GM19099 (cell line): ENCODE results near the gene MEX3D.

ENCODE experiments used
- POLR2A ChIP-seq: IDR thresholded peaks from 3 replicates; pipeline ENCODE4 v1.6.1; 2011; ENCODE audit warnings: low read depth; ENCODE audit not compliant: insufficient read length; ENCODE audit errors: extremely low read depth

The MEX3D gene

DNA sequence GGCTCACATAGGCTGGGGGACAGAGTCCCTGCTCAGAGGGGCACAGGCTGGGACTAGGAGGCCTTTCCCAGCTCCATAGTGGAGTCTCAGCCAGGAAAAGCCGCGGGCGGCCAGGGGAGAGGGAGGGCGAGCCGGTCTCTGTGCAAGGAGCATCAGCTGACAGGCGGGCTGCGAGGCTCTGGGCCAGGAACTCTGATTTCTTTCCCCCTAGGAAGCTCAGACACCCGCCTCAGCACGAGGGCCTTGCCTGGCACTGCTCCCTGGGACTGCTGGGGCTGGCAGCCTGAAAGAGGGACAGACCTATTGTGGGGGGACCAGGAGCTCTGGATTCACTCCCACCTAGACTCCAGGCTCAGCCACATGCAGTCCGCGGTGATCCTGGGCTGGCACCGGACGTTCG lies 46.5 kb downstream of the MEX3D start:
- no peak for TF ChIP-seq POLR2A

DNA sequence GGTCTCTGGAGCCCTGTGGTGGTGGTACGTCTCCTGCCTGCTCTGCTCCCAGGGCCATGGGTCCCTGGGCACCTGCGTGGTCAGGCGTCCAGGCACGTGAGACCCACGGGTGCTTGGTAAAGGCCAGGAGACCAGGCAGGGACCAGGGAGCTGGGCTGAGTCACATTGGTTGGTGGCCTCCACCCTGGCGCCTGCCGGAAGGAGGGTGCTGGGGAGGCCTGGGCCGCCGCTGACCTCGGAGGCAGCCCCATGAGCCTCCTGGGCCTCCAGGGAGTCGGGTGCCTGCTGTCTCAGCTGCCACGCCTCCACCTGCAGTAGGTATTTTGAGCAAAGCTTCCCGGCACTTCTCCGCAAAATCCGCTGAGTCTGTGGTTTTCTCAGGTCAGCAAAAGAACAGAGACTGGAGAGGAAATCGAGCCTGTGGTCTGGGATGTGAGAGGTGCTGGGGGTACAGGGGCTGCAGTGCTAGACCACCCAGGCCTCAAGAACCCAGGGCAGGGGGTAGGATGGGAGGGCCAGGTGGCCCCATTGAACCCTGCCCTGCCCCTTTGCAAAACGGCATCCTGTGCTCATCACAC lies 47.8 kb downstream of the MEX3D start:
- TF ChIP-seq POLR2A = no peak

DNA sequence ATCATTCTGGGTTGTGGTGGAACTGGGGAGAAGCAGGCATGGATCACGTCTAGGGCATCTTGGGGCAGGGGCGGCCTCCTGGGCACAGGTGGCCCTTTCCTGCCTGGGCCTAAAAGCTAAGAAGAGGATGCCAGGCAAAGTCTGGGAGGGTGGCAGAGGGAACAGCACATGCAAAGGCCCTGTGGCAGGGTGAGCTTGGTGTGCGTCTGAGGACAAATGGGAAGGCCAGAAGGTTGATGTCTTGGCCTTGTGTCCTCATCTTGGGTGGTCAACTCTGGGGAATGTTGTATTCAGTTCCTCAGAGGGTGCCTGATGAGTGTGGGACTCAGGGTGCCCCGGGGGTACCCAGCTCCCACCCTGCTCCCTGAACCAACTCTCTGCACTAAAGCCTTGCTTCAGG lies 49.7 kb downstream of the MEX3D start:
- TF ChIP-seq POLR2A = no peak

DNA sequence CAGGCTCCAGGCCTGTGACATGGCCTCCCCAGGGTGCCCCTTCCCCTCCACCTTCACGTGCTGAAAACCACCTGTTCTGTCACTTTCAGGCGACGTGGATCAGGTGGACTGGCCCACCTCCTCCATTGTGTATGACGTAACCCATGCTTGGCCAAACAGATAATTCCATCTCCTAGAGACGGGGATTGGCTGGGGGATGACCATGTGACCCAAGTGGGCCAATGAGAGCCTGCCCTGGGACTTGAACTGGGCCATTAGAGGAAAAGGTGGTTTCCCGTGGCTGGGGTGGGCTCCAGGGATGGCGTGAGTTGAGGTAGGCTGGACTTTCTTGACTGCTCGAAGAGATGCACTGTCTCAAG lies 51.8 kb downstream of the MEX3D start:
- no peak for TF ChIP-seq POLR2A

DNA sequence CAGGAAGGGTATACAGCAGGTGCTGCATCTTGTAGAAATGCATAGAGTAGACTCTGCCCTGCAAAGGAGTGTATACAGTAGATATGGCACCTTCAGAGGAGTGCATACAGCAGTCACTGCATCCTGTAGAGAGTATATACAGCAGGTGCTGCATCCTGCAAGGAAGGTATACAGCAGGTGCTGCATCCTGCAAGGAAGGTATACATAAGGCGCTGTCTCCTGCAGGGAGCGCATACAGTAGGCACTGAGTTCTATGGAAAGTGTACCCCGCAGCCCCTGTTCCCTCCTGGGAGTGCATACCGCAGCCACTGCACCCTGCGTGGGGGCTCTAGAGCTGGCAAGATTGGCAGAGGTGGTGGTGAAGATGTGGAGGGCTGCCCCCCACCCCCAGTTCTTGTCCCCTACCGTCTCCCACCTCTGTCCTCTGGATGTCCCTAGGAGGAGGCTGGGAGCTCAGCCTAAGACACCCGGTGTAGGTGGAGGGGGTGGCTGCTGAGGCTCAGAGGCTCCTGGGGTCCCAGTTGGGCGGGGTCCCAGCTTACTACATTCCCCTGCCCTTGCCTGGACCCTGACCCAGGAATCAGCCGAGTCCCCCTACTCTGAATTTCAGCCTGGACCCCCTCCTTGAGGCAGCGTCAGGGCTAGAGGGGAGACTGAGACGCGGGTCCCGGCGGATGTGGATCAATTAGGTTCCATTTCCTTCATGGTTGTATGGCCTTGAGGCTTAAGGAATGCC lies 53.0 kb downstream of the MEX3D start:
- no peak for TF ChIP-seq POLR2A

DNA sequence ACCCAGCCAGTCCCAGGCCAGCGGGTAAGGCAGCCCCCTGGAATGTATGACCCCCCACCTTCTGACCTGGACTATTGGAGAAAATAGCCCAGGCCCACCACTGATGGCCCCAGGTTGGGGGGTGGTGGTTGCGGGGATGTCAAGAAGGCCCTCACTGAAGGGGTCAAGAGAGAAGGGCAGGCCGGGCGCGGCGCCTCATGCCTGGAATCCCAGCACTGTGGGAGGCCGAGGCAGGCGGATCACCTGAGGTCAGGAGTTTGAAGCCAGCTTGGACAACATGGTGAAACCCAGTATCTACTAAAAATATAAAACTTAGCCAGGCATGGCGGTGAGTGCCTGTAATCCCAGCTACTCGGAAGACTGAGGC lies 53.8 kb downstream of the MEX3D start:
- TF ChIP-seq POLR2A = no peak

DNA sequence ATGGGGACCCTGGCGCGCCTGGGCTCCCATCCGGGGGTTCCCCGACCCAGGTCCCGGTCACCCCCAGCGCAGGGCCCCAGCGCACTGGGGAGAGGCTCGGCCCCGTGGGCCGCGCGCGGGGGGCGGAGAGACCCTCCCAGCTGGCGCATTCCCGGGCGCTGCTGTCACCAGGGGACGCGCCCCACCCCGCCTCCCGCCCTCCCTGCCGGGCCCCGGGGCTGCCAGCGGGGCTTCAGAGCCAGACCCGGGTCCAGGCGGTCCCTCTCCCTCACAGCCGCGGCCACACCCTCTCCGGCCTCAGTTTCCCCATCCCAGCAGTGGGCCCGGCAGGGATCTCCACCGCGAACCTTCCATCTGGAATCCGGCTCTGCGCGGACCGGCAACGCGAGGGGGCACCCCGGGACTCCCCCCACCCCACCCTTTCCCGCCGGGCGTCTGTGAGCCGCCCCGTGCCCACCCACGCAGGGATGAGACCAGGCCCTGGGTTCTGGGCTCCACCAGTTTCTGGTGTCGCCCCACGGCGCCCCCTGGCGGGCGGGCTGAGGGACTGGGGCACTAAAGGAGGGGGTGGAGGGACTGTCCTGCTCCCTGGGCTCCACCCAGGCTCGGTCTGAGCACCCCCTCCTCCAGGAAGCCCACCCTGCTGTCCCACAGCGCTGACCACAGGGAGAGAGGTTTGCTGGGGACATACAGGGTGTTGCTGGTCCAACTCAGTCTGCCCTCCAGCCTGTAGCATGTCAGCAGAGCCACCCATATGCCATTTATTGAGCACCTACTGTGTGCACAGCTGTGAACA lies 54.4 kb downstream of the MEX3D start:
- TF ChIP-seq POLR2A = no peak

DNA sequence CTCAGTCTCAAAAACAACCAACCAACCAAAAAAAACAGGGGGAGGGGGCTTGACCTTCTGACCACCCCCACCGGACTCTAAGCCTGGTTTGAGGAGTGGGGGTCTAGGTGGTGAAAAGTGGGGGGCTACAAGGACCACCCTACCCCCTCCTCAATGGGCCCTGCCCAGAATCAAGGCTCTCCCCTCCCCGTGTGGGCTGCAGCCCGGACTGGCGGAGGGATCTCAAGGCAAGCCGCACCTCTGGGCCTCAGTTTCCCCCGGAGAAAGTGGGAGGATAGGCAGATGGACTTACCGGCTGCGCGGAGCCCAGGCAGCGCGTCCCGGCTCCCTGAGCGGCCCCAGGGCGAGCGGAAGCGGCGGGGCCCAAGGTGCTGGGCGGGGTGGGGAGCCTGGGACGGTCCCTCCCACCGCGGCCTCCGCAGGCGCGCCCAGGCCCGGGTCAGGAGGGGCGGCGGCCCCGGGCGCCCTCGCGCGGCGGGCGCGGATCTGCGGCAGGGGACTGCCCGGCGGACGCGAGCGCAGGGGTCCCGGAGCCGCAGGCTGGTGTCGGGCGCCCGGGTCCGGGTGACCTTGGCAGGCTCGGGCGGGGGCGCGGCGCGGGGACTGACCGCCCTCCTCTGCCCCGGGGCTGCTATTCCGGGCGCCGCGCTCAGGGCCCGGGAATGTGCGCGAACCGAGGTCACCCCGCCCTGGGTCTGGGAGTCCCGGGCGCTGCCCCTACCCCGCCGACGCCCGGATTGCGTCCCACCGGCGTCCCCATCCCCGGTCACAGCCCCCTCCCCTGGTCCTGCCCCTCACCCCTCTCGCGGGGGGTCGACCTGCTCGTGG lies 55.2 kb downstream of the MEX3D start, which contains the start of gene ADAMTSL5:
Gene ADAMTSL5, minus strand, starts transcription at position 349 of the 828 bp plus-strand sequence. CDS start 2,076 bp downstream, outside the sequence.
- TF ChIP-seq POLR2A = no peak

DNA sequence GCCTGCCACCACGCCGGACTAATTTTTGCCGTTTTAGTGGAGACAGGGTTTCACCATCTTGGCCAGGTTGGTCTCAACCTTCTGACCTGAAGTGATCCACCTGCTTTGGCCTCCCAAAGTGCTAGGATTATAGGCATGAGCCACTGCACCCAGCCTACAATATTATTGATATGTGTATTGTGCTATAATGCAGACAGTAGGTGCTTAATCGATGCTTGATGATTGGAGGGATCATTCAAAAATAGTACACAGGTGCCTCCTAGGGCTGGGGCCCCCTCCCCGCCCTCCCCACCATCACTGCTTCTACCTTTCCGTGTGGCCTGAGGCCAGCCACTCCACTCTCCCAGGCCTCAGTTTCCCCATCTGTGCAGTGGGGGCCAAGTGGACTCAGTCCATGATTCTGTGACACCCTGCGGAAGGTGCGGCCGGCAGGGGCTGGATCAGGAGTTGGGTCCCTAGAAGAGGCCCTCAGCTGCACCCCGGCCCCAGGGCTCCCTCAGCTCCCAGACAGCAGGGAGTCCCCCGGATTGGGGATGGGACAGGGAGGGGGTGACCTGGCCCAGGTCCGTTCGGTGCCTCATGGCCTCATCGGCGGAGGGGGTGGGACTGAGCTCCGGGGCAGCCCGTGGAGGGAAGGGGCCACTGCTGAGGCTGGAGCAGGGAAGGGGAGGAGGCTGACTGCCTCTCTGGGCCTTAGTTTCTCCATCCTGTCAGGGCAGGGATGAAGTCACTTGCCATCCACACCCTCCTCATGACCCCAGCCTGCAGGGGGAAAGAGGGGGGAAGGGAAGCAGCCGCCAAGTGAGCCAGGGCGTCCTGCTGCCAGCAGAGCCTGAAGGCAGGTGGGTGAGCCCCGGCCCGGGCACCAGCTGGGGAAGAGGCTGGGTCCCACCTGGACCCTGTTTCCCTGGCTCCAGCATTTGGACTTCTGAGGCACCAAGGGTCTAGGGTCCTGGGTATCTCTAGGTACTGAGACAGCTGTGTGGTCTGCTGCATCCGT lies 56.5 kb downstream of the MEX3D start:
- TF ChIP-seq POLR2A = no peak

DNA sequence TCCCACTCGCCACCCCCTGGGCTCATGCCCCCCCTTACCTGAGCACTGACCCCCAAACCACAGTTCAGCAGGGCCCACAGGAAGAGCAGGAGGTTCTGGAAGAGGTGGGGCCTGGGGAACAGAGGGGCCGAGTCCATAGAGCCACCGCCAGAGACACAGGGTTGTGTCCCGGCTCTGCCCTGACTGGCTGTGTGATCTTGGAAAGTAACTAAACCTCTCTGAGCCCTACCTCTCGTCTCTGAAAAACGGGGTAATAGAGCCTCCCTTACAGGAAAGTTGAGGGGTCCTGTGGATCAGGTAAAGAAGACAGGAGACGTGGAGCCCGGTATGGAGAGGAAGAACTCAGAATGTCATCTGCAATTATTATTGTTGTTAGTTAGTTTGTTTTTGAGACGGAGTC lies 57.3 kb downstream of the MEX3D start:
- no peak for TF ChIP-seq POLR2A

DNA sequence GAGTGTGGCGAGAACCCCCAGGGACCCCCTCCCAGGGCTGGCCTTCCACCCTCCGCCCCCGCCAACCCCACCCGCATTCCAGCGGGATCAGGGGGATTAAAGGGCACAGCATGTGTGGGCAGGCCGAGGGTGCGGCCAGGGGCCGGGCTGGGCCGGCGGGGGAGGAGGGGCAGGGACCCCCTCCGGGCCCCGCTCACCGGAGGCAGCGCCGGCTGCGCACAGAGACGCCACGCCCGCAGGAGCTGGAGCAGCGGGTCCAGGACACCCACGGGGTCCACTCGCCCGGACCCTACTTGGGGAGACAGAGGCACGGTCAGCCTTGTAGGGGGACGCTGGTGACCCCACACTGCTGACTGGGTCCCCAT lies 57.7 kb downstream of the MEX3D start:
- no peak for TF ChIP-seq POLR2A

DNA sequence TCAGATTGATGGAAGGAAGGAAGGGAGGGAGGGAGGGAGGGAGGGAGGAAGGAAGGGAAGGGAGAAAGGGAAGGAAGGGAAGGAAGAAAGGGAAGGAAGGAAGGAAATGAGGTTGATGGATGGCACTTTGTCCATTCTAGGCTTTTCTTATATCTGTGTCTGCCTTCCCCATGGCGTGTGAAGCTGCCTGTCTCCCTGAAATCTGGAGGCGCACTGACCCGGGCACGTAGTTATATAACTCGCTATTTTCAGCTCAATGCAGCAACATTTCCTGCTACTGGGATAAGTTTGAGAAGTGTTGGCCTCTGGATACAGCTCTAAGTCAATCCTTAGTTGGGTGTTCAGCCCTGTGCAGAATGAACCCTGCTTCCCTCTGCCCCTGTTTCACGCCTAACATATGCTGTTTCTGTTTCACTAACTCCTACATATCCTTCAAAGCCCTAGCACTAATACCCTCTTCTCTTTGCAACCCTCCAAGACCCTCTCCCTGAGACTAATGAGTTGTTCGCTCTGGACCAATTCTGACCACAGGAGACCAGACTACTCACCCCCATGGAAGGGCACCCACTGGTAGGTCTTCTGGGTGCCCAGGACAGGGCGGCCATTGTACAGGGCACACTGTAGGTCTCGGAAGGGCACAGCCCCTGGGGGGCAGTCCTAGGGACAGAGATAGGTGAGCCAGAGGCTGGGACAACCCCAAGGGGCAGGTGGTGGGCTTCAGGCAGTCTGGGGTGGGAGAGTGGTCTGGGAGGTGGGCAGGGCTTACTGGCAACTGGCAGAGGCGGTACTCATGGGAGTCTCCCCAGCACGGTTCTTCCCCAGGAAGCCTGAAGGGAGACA lies 58.3 kb downstream of the MEX3D start:
- no peak for TF ChIP-seq POLR2A

DNA sequence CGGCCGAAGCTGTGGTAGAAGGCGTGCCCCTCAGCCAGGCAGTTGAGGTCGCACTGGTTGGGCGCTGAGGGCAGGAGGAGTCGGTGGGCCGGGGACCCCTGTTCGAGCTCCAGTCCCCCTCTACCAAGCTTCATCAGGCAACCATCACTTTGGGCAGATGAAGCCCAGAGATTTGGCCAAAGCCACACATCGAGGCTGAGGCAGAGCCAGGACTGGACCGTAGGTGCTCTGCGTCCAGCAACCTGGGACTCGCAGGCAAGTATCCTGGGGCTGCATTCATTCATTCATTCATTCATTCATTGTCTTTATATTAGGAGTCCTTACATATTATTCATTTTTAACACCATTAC lies 59.6 kb downstream of the MEX3D start:
- no peak for TF ChIP-seq POLR2A
